Memory B cell (primary cell): ENCODE measurements around the gene C1QL4.
A peak's percentile ranks its signal among the peaks of the same experiment; 100 is the strongest.
"Not testable (repeated sequence)": the region's sequence is repeated elsewhere in the genome, so short reads cannot be mapped to it uniquely, and the experiment has no call there.

Experiments
- ATAC-seq: fragments of 150-1000 bp; cut with Tn5 transposase; 2 replicates; pipeline ENCODE4 v1.10.0; 2021; ENCODE audit warnings: low read depth, mild to moderate bottlenecking, moderate library complexity
- DNase-seq, 2 donors: peaks; one replicate each; pipeline ENCODE4 v3.0.0; 2022; ENCODE audit warnings: low spot score in 2 of 2
- H3K27ac Mint-ChIP-seq: one replicate; pipeline ENCODE4 v1.8.0; 2022; ENCODE audit warnings: mild to moderate bottlenecking, moderate library complexity, mixed read lengths
- H3K27me3 Mint-ChIP-seq: one replicate; pipeline ENCODE4 v1.8.0; 2022; ENCODE audit warnings: mixed read lengths
- H3K36me3 Mint-ChIP-seq: one replicate; pipeline ENCODE4 v1.8.0; 2022; ENCODE audit warnings: mild to moderate bottlenecking, mixed read lengths
- H3K4me1 Mint-ChIP-seq: one replicate; pipeline ENCODE4 v1.8.0; 2022; ENCODE audit warnings: mixed read lengths
- H3K4me3 Mint-ChIP-seq: one replicate; pipeline ENCODE4 v1.8.0; 2022; ENCODE audit warnings: mild to moderate bottlenecking, moderate library complexity, mixed read lengths
- H3K9me3 Mint-ChIP-seq: one replicate; pipeline ENCODE4 v1.8.0; 2022; ENCODE audit warnings: mixed read lengths

Gene C1QL4

DNA sequence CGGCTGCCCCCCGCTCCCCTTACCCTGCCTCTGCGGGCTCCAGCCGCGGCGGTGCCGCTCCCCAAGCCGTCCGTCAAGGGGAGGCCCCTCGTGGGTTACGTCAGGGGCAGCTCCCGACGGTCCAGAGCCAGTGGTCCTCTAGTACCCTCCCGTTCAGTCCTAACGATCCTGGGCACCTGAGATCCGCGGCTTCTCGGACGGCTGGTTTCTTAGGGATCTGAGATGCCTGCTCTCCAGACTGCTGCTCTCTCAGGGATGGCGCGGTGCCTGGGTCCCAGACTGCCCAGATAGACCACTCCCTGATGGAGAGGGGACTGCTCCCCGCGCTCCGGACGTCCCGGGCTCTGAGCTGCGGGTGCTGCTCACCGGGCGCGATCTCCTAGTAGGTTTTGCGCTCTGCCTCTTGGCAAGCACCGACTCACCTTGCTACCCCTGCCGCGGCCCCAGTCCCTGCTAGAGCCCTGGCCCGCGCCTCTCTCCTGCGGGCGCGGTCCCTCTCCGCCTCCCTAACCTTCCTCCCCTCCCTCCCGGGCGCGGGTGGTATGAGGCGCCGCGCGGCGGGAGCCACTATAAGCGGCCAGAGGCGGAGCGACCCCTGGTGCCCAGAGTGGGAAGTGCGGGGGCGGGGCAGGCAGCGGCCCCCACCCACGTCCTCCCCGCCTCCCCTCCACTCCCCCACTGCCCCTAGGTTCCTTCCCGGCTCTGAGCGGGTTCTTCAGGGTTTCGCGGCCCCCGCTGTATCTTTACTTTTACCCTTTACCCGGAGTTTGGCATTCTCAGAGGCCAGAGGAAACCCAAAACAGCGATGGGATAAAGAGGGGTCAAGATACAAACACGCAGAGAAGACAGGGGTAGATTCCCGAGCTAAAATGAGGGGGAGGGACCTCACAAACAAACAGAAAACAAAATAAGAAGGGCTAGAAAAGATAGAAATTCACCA lies at the start of gene C1QL4:
Gene C1QL4, minus strand, starts transcription at position 544 of the 940 bp plus-strand sequence. CDS start 711 bp downstream, outside the sequence.
- Mint-ChIP-seq H3K4me3 (peak within 1 kb of the TSS; percentile 40), H3K27ac (peak within 1 kb of the TSS; percentile 9), H3K36me3 (no peaks in the 10 kb centered on the region), H3K4me1 (peaks cover 14% of the 10 kb centered on the region), H3K9me3 (no peaks in the 10 kb centered on the region), H3K27me3 (peaks cover 28% of the 10 kb centered on the region)
- DNase-seq (peak; percentile 93 to 99), ATAC-seq (peak; percentile 86)

DNA sequence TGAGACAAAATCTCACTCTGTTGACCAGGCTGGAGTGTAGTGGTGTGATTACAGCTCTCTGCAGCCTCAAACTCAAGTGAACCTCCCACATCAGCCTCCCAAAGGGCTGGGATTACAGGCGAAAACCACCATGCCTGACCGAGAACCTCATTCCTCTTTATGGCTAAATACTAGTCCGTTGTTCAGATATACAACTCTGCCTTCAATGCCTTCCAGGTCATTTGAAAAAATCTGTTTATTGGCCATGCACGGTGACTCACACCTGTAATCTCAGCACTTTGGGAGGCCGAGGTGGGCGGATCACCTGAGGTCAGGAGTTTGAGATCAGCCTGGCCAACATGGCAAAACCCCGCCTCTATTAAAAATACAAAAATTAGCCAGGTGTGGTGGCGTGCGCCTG lies 43.2 kb upstream of the C1QL4 start:
- not testable (repeated sequence) for H3K27me3 Mint-ChIP-seq, H3K27ac Mint-ChIP-seq, ATAC-seq, H3K9me3 Mint-ChIP-seq, DNase-seq, H3K36me3 Mint-ChIP-seq, H3K4me1 Mint-ChIP-seq, H3K4me3 Mint-ChIP-seq

DNA sequence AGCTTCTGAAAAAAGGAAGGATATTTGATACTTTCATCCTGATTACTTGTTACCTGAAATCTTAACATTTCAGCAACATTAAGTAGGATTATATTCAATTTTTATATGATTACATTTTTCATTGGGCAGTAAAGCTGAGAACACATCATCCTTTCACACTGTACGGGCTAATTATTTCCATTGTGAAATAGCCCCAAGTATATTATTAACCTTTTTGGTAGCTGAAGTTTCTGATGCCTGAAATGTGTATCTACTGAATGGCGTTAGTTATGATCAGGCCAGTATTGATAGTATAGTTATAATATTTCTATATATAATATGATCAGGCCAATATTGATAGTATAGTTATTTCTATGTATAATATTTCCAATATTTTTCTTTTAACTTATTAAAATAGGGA lies 40.4 kb upstream of the C1QL4 start:
- no peak overlapping the region for H3K27ac Mint-ChIP-seq
- ATAC-seq (no peak), DNase-seq (no peak)
- peaks cover 7% of the 10 kb centered on the region for H3K4me1 Mint-ChIP-seq
- no peaks in the 10 kb centered on the region for H3K27me3 Mint-ChIP-seq
- H3K9me3 Mint-ChIP-seq, result no peaks in the 10 kb centered on the region
- H3K36me3 Mint-ChIP-seq, result peaks cover 2% of the 10 kb centered on the region
- no peak overlapping the region for H3K4me3 Mint-ChIP-seq

DNA sequence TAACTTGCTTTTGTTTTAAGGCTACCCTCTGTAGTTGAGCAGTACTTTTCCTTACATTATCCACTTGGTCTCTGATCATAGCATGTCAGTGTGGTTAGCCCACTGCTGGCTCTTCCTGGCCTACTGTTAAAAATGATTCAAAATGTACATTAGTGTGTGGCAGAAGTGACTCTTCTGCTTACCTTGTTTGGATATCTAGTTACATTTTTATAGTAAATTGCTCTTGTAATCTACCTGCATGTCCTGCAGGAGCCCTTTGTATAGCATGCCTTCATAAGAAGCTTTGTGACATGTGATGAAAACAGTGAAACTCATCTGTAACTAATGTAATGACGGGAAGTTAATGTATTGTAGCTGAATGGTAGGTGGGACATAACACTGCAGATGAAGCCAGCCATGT lies 38.4 kb upstream of the C1QL4 start:
- no peak for DNase-seq
- Mint-ChIP-seq H3K27me3 (no peaks in the 10 kb centered on the region), H3K27ac (no peak overlapping the region), H3K9me3 (no peaks in the 10 kb centered on the region), H3K4me1 (peaks cover 11% of the 10 kb centered on the region), H3K4me3 (no peak overlapping the region), H3K36me3 (peaks cover 2% of the 10 kb centered on the region)
- no peak for ATAC-seq

DNA sequence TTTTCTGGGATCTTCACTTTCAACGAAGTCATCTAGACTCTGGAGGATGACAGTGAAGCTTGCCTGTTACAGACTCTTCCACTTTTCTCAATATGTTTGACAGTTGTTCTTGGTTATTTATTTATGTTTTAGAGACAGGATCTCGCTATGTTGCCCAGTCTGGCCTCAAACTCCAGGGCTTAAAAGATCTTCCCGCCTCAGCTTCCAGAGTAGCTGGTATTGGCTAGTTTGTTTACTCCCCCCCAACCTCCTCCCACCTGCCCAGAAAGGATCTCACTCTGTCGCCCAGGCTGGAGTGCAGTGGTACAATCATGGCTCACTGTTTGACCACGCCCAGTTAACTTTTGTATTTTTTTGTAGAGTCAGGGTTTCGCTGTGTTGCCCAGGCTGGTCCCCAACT lies 33.6 kb upstream of the C1QL4 start:
- Mint-ChIP-seq H3K9me3 (no peaks in the 10 kb centered on the region), H3K4me1 (peaks cover 31% of the 10 kb centered on the region), H3K27ac (peak overlapping the region; percentile 39), H3K36me3 (peaks cover 2% of the 10 kb centered on the region), H3K27me3 (no peaks in the 10 kb centered on the region), H3K4me3 (no peak overlapping the region)
- DNase-seq (no peak), ATAC-seq (no peak)

DNA sequence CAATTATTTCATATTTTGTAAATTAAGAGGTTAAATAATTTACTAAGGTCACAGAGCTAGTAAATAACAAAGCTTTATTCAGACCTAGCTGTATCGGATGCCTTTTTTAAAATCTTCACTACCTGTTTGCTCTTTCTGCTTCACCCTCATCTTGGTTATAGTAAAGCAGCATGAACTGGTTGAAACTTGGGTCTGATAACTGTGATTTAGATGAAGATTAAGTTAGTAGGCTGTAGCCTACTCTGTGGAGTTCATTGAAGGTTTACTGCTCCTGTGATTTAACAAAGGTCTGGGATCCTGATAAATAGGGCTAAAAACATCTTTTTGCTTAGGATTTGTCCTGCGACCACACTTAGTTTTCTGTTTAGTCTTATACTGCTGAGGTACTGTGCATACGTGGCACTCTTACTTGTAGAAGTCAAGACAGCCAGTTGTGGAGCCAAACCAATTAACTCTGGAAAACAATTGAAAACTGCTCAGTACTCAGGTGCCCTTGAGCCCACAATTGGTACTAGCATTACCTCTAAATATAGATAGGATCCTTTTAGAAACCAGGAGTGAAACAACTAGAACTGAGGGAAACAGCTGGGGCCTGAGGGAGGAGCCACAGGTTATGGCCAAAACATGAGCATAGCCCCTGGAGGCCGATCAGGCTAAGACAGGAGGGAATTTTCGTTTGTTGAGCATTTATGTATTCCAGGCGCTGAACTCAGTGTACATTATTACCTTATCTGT lies 32.6 kb upstream of the C1QL4 start:
- Mint-ChIP-seq H3K27me3 (no peaks in the 10 kb centered on the region), H3K27ac (peak overlapping the region; percentile 70), H3K4me3 (peak overlapping the region; percentile 44), H3K9me3 (no peaks in the 10 kb centered on the region), H3K36me3 (peaks cover 2% of the 10 kb centered on the region), H3K4me1 (peaks cover 28% of the 10 kb centered on the region)
- peak; percentile 25 to 33 for DNase-seq
- ATAC-seq, result peak; percentile 33

DNA sequence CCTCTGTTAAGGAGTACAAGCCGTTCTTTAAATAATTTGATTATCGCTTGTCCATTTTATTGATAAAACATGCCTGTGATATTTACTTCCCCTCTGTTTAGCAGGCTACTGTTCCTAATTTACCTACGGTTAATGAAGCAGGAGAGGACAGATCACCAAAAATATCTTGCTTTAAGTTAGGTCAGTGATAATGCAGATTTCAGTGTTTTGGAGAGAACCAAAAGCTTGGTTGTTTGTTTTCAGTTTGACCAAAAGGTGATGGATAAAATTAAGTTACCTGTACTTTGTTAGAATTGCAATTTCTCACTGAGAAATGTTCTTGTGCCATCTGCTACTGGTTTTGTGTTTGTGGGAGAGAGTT lies 31.2 kb upstream of the C1QL4 start:
- H3K27ac Mint-ChIP-seq, result peak overlapping the region; percentile 81
- H3K4me1 Mint-ChIP-seq, result peaks cover 28% of the 10 kb centered on the region
- ATAC-seq (no peak), DNase-seq (no peak)
- H3K36me3 Mint-ChIP-seq, result peaks cover 2% of the 10 kb centered on the region
- H3K27me3 Mint-ChIP-seq, result no peaks in the 10 kb centered on the region
- peak overlapping the region; percentile 84 for H3K4me3 Mint-ChIP-seq
- H3K9me3 Mint-ChIP-seq, result no peaks in the 10 kb centered on the region

DNA sequence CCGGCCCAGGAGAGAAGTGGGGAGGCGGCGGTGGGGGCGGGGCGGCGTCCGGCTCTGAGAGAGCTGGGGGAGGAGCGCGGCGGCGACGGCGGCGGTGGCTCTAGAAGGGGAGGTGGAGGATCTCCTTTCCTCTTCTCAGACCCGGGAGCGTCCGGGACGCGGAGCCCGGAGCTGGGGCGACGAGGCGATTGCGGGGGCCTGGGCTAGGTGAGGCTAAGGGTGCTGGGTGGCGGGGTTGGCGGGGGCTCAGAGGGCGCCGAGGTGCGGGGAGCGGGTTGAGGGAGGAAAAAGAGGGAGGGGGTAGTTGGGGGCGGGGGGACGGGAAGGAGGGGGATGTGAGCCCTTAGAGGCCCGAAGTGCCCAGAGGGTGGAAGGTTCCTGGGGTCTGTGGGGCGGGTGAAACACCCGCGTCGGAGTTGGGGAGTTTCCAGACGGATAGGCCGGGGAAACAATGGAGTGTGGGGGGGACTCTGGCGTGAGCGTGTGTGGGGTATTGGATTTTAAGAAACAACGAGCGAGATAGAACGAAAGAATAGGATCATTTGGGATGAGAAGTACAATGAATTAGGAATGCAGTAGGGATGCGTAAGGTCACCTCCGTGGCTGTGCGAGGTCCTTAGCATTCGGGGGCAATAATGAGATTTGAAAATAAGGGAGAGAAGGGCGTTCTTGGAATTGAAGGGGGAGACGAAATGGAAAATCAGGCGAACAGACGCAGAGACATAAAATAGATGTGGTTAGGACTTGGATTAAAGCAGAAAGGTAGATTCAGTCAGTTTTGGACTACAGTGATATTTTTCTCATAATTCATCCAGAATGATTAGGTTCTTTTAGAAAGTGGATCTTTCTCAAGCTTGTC lies 30.6 kb upstream of the C1QL4 start, which contains the start of gene SPATS2:
Gene SPATS2, plus strand, starts transcription at position 82 of the 859 bp plus-strand sequence. CDS start 93,551 bp downstream, outside the sequence.
- peaks cover 26% of the 10 kb centered on the region for H3K4me1 Mint-ChIP-seq
- H3K27ac Mint-ChIP-seq, result peak within 1 kb of the TSS; percentile 81
- DNase-seq (peak in 1 of 2 donors; percentile 77), ATAC-seq (no peak)
- H3K4me3 Mint-ChIP-seq, result peak within 1 kb of the TSS; percentile 84
- no peaks in the 10 kb centered on the region for H3K27me3 Mint-ChIP-seq
- peaks cover under 1% of the 10 kb centered on the region for H3K36me3 Mint-ChIP-seq
- H3K9me3 Mint-ChIP-seq, result no peaks in the 10 kb centered on the region

DNA sequence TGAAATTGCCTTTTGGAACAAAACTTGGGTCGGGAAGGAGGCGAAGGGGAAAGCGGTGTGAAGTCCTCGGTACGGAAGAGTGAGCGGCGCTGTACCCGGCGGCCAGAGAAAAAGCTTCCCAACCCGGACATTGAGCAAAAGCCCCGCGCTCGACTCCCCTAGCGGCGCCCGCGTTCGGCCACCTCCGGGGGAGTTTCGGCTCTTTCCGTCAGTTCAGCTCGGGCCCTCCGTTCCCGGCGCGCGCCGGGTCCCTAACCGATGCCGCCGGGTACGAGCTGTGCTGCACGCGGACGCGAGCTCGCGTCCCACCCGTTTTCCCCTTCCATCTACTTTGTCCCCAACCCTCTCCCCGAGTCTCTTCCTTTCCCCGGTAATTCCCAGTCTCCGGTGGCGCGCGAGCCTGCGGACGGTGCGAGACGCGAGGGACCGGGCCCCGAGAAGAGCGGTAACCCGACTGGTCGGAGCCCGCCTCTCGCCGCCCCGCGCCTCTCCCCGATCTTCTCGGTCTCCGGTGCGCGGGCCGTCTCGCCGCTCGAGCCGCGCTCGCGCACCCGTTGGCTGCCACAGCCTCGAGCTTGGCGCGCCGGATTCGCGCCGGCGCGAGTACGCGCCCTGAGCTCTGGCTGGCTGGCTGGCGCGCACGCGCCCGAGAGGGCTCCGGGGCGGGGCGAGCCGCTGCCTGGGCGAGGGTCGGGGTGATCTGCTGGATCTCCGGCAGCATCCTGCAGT lies 29.8 kb upstream of the C1QL4 start:
- H3K4me3 Mint-ChIP-seq, result peak overlapping the region; percentile 84
- ATAC-seq (peak; percentile 75), DNase-seq (peak; percentile 78 to 87)
- H3K4me1 Mint-ChIP-seq, result peaks cover 26% of the 10 kb centered on the region
- H3K36me3 Mint-ChIP-seq, result no peaks in the 10 kb centered on the region
- H3K9me3 Mint-ChIP-seq, result no peaks in the 10 kb centered on the region
- peak overlapping the region; percentile 81 for H3K27ac Mint-ChIP-seq
- no peaks in the 10 kb centered on the region for H3K27me3 Mint-ChIP-seq

DNA sequence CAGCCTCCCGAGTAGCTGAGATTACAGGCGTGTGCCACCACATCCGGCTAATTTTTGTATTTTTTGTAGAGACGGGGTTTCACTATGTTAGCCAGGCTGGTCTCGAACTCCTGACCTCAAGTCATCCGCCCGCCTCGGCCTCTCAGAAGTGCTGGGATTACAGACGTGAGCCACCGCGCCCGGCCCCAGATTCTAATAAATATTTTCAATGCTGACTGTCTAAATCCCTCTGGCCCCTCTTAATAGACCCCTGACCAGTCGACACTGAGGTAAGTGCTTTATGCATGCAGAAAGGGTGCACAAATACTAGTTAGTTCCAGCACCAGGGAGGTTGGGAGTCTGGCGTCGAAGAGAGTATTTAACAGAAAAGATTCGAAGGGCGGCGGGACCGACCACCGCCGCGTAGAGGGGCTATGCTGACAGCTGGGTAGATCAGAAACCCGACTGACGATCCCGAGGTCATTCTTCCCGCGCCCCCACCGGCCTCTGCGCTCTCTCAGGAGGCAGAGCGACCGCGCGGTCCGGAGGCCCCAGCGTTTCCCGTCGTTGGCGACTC lies 29.2 kb upstream of the C1QL4 start:
- no peaks in the 10 kb centered on the region for H3K9me3 Mint-ChIP-seq
- no peaks in the 10 kb centered on the region for H3K27me3 Mint-ChIP-seq
- DNase-seq (no peak), ATAC-seq (peak; percentile 6)
- peaks cover 21% of the 10 kb centered on the region for H3K4me1 Mint-ChIP-seq
- peak overlapping the region; percentile 81 for H3K27ac Mint-ChIP-seq
- H3K4me3 Mint-ChIP-seq, result peak overlapping the region; percentile 84
- no peaks in the 10 kb centered on the region for H3K36me3 Mint-ChIP-seq

DNA sequence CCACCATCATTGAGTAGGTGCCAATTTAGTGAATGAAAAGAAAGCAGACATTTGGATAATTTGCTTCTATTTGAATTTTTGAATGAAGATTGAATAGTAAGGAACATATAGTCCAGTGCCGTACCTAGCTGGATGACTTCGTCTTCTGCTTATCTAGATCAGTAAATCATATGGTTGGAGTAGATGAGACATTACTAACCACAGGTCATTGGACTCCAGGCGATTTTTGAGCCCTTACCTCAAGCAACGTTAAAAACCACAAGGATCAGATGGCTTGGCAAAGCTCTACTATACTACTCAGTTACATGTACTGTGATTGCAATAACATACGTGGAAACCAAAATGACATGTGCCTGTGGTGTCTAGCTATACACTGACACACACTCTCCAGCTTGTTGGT lies 28.6 kb upstream of the C1QL4 start:
- Mint-ChIP-seq H3K27ac (no peak overlapping the region), H3K9me3 (no peaks in the 10 kb centered on the region), H3K4me3 (peak overlapping the region; percentile 84), H3K27me3 (peaks cover 3% of the 10 kb centered on the region), H3K36me3 (no peaks in the 10 kb centered on the region), H3K4me1 (peaks cover 19% of the 10 kb centered on the region)
- ATAC-seq (no peak), DNase-seq (no peak)

DNA sequence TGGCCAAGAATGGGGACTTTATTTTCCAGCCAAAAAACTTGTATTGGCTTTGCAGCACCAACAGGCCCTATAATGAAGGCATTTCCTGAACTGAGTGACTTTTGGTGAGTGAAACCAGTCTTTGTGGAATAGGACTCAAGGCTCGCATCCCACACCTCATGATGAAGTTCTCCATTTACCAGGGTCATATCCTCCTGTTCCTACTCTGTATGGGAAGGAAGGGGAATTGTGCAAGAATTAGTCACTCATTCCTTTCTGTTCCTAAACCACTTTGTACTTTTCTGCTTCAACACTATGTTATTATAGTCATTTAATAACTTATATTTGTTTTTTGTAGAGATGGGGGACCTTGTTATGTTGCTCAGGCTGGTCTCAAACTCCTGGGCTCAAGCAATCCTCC lies 28.0 kb upstream of the C1QL4 start:
- ATAC-seq, result no peak
- H3K27ac Mint-ChIP-seq, result no peak overlapping the region
- peaks cover 19% of the 10 kb centered on the region for H3K4me1 Mint-ChIP-seq
- no peak for DNase-seq
- H3K4me3 Mint-ChIP-seq, result no peak overlapping the region
- no peaks in the 10 kb centered on the region for H3K36me3 Mint-ChIP-seq
- peaks cover 3% of the 10 kb centered on the region for H3K27me3 Mint-ChIP-seq
- H3K9me3 Mint-ChIP-seq, result no peaks in the 10 kb centered on the region

DNA sequence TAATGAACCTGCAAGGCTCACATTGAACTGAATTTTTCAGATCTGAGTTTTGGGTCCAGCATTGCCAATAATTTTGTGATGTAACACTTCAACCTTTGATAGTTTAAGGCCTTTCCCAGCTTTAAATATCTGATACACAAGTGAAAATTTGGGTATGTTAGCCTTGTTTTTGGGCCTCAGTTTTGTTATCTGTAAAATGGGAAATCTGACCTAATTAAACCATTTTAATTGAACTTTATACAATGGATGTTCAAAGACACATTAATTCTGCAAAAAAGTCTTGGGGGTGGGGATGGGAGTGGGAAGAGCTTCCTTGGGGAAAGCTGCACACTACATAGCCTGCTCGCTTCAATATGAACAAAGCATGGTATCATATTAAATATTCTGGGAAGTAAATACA lies 25.1 kb upstream of the C1QL4 start:
- no peak overlapping the region for H3K4me3 Mint-ChIP-seq
- peaks cover 6% of the 10 kb centered on the region for H3K27me3 Mint-ChIP-seq
- peaks cover 6% of the 10 kb centered on the region for H3K4me1 Mint-ChIP-seq
- DNase-seq (no peak), ATAC-seq (no peak)
- H3K9me3 Mint-ChIP-seq, result no peaks in the 10 kb centered on the region
- no peaks in the 10 kb centered on the region for H3K36me3 Mint-ChIP-seq
- no peak overlapping the region for H3K27ac Mint-ChIP-seq
